CD8-positive, alpha-beta memory T cell (primary cell): ENCODE measurements around the gene ABCG4. TPM values are rescaled to one million over a fixed set of nuclear protein-coding genes. Genes with fewer than 3 reads are reported as not detected.
"Not testable (repeated sequence)": the region's sequence is repeated elsewhere in the genome, so short reads cannot be mapped to it uniquely, and the experiment has no call there.

Experiments used
- CTCF ChIA-PET: fragments of 350-600 bp; sonication (Branson Sonifier 250); formaldehyde crosslinking; loops from one replicate; lab custom pipeline; 2021; ENCODE audit warnings: antibody characterized with exemption; lab: Charles Lee
- POLR2A ChIA-PET: fragments of 350-600 bp; sonication (Branson Sonifier 250); formaldehyde crosslinking; loops from one replicate; lab custom pipeline; 2021; ENCODE audit warnings: antibody characterized with exemption; lab: Charles Lee
- DNase-seq, 5 donors: peaks; one replicate each; pipeline versions ENCODE4 v3.0.0 to v3.0.0-alpha.2; 2020 to 2022; ENCODE audit warnings: mixed read lengths in 1 of 5
- H3K27ac ChIP-seq: one replicate; pipeline ENCODE4 v1.7.0; 2013; ENCODE audit warnings: low read depth, mild to moderate bottlenecking, low read length, moderate library complexity
- H3K27me3 ChIP-seq: 2 replicates; pipeline ENCODE4 v1.7.0; 2013; ENCODE audit warnings: low read length, mild to moderate bottlenecking; ENCODE audit not compliant: insufficient read depth, poor library complexity, severe bottlenecking
- H3K36me3 ChIP-seq: 2 replicates; pipeline ENCODE4 v1.7.0; 2013; ENCODE audit warnings: mild to moderate bottlenecking, low read length, moderate library complexity; ENCODE audit not compliant: insufficient read depth
- H3K4me1 ChIP-seq: 2 replicates; pipeline ENCODE4 v1.7.0; 2013; ENCODE audit warnings: mild to moderate bottlenecking, low read length, moderate library complexity; ENCODE audit not compliant: insufficient read depth
- H3K4me3 ChIP-seq: 2 replicates; pipeline ENCODE4 v1.7.0; 2013; ENCODE audit warnings: mild to moderate bottlenecking, low read length
- H3K9me3 ChIP-seq: 2 replicates; pipeline ENCODE4 v1.7.0; 2013; ENCODE audit warnings: mild to moderate bottlenecking, low read length
- H3K27ac Mint-ChIP-seq, 8 donors: one replicate each; pipeline ENCODE4 v1.8.0; 2020 to 2021; ENCODE audit warnings: mixed read lengths in 8 of 8, mild to moderate bottlenecking in 6 of 8, inconsistent platforms in 3 of 8, moderate library complexity in 3 of 8
- H3K27me3 Mint-ChIP-seq, 2 donors: one replicate each; pipeline ENCODE4 v1.8.0; 2020 to 2021; ENCODE audit warnings: mixed read lengths in 2 of 2, mild to moderate bottlenecking in 1 of 2, moderate library complexity in 1 of 2
- H3K36me3 Mint-ChIP-seq, 3 donors: one replicate each; pipeline ENCODE4 v1.8.0; 2020 to 2021; ENCODE audit warnings: mixed read lengths in 3 of 3, inconsistent platforms in 1 of 3, mild to moderate bottlenecking in 1 of 3
- H3K4me1 Mint-ChIP-seq, 3 donors: one replicate each; pipeline ENCODE4 v1.8.0; 2020 to 2021; ENCODE audit warnings: mixed read lengths in 3 of 3, inconsistent platforms in 1 of 3, mild to moderate bottlenecking in 1 of 3
- H3K4me3 Mint-ChIP-seq, 7 donors: one replicate each; pipeline ENCODE4 v1.8.0; 2020 to 2021; ENCODE audit warnings: mixed read lengths in 7 of 7, mild to moderate bottlenecking in 6 of 7, moderate library complexity in 4 of 7, inconsistent platforms in 2 of 7
- H3K9me3 Mint-ChIP-seq, 5 donors: one replicate each; pipeline ENCODE4 v1.8.0; 2020 to 2022; ENCODE audit warnings: mixed read lengths in 5 of 5, mild to moderate bottlenecking in 3 of 5, moderate library complexity in 2 of 5, inconsistent platforms in 1 of 5
- polyA plus RNA-seq: library from polyadenylated mRNA; unstranded; fragments of 300-500 nt; fragmentation: Illumina TruSeq; gene quantifications from one replicate; pipeline ENCODE4 v1.2.3, GENCODE V29; 2021
- total RNA-seq, 2 experiments: library from RNA; stranded (reverse); gene quantifications; one replicate each; pipeline ENCODE4 v1.2.3, GENCODE V29; 2021

ABCG4 gene
- total and polyA plus RNA-seq, 3 experiments from 2014 or later = 0.11 to 0.18 TPM; not detected in 1

DNA sequence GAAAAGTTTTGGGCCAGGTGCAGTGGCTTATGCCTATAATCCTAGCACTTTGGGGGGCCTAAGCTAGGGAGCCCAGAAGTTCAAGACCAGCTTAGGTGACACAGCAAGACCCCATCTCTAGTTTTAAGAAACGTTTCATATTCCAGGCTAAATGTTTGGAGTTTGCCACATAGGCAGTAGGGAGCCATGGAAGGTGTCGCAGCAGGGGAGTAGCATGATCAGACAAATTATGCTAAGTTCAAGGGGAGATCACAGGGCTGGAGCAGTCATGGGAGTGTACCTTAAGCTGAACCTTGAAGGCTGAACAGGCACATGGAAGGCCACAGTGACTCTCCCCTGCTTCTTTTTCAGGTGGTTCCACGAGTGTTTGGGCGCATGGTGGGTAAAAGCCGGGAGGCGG is 30.5 kb downstream of the ABCG4 start:
- Mint-ChIP-seq H3K9me3 (no peaks in the 10 kb centered on the region), H3K27me3 (peaks cover 0 to 2% of the 10 kb centered on the region in 2 donors), H3K4me1 (peaks cover 0 to 3% (median 3%) of the 10 kb centered on the region in 3 donors), H3K36me3 (peaks cover 0 to 36% (median 2%) of the 10 kb centered on the region in 3 donors), H3K27ac (no peak overlapping the region), H3K4me3 (no peak overlapping the region)
- peaks cover 11% of the 10 kb centered on the region for H3K4me1 ChIP-seq
- H3K4me3 ChIP-seq = no peak overlapping the region
- ChIA-PET POLR2A (no interaction called here), CTCF (interaction anchor here (0.5 to 0.8 kb wide), 2 partner anchors 17 to 187 kb away, joined by 3 read pairs; no protein-coding TSS in a partner anchor)
- H3K27ac ChIP-seq = no peak overlapping the region
- no peak for DNase-seq
- H3K36me3 ChIP-seq = peaks cover 2% of the 10 kb centered on the region
- H3K9me3 ChIP-seq = no peaks in the 10 kb centered on the region
- no peaks in the 10 kb centered on the region for H3K27me3 ChIP-seq

GRCh38 chr11:119179983-119180382 is 31.1 kb downstream of the ABCG4 start:
- Mint-ChIP-seq H3K4me3 (no peak overlapping the region), H3K36me3 (peaks cover 0 to 31% (median 2%) of the 10 kb centered on the region in 3 donors), H3K4me1 (peaks cover 0 to 3% (median 3%) of the 10 kb centered on the region in 3 donors), H3K9me3 (no peaks in the 10 kb centered on the region), H3K27me3 (peaks cover 0 to 2% of the 10 kb centered on the region in 2 donors), H3K27ac (no peak overlapping the region)
- no peak overlapping the region for H3K4me3 ChIP-seq
- no peaks in the 10 kb centered on the region for H3K9me3 ChIP-seq
- no peak for DNase-seq
- no peaks in the 10 kb centered on the region for H3K36me3 ChIP-seq
- H3K27me3 ChIP-seq = no peaks in the 10 kb centered on the region
- peaks cover 11% of the 10 kb centered on the region for H3K4me1 ChIP-seq
- ChIA-PET CTCF (interaction anchor here (0.5 to 0.8 kb wide), 2 partner anchors 16 to 187 kb away, joined by 3 read pairs; no protein-coding TSS in a partner anchor), POLR2A (no interaction called here)
- H3K27ac ChIP-seq = no peak overlapping the region

DNA sequence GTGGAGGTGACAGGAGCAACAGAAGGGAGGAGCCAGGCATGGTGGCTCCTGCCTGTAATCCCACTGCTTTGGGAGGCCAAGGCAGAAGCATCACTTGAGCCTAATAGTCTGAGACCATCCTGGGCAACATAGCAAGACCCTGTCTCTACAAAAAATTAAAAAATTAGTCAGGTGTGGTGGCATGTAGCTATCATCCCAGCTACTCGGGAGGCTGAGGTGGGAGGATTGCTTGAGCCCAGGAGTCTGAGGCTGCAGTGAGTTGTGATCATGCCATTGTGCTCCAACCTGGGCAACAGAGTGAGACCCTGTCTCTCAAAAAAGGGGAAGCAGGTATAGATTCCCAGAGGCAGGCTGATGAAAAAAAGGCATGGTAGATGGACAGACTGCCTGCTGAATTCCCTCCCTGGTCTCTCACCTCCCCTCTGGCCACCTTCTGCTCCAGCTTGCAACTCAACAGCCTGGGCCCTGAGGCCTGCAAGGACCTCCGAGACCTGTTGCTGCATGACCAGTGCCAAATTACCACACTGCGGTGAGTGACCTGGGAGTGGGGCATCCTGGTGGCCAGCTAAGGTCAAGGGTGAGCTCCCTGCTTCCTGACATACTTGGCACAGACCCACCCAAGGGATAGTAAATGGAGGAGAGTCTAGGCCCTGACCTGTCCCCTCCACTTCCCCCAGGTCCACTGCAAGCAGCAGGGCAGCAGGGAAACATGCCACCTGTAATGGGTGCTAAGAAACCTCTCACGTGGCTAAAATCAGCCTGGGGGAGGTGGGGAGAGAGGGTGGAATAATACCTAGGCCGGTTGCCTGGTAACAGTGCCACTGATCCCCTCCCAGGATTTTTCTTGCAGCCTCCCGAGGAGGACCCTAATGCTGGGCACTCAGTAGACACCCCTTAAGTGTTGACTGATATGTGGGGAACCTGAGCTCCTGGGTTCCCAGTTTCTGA is 32.2 kb downstream of the ABCG4 start:
- ChIA-PET POLR2A (no interaction called here), CTCF (interaction anchor here (1.4 kb wide), 1 partner anchor 16 kb away, joined by 5 read pairs; no protein-coding TSS in a partner anchor)
- H3K4me1 ChIP-seq = peaks cover 11% of the 10 kb centered on the region
- no peaks in the 10 kb centered on the region for H3K36me3 ChIP-seq
- no peaks in the 10 kb centered on the region for H3K27me3 ChIP-seq
- peak overlapping the region in 1 of 8 donors; percentile 24 for H3K27ac Mint-ChIP-seq
- peaks cover 0 to 5% of the 10 kb centered on the region in 2 donors for H3K27me3 Mint-ChIP-seq
- DNase-seq = no peak
- no peak overlapping the region for H3K27ac ChIP-seq
- H3K4me1 Mint-ChIP-seq = peaks cover 0 to 3% (median 3%) of the 10 kb centered on the region in 3 donors
- H3K36me3 Mint-ChIP-seq = peaks cover 0 to 22% (median 2%) of the 10 kb centered on the region in 3 donors
- H3K4me3 Mint-ChIP-seq = no peak overlapping the region
- no peak overlapping the region for H3K4me3 ChIP-seq
- no peaks in the 10 kb centered on the region for H3K9me3 ChIP-seq
- no peaks in the 10 kb centered on the region for H3K9me3 Mint-ChIP-seq

- peaks cover 3 to 7% of the 10 kb centered on the region in 2 donors for H3K27me3 Mint-ChIP-seq
- H3K27me3 ChIP-seq = no peaks in the 10 kb centered on the region
- no peak overlapping the region for H3K4me3 Mint-ChIP-seq
- DNase-seq = no peak
- H3K27ac ChIP-seq = no peak overlapping the region
- no peaks in the 10 kb centered on the region for H3K36me3 ChIP-seq
- ChIA-PET POLR2A (no interaction called here), CTCF (interaction anchor here (1.4 kb wide), 1 partner anchor 15 kb away, joined by 5 read pairs; no protein-coding TSS in a partner anchor)
- no peak overlapping the region for H3K4me3 ChIP-seq
- H3K4me1 ChIP-seq = peaks cover 11% of the 10 kb centered on the region
- H3K4me1 Mint-ChIP-seq = peaks cover 0 to 3% (median 3%) of the 10 kb centered on the region in 3 donors
- H3K9me3 ChIP-seq = no peaks in the 10 kb centered on the region
- H3K27ac Mint-ChIP-seq = peak overlapping the region in 1 of 8 donors; percentile 80
- H3K9me3 Mint-ChIP-seq = no peaks in the 10 kb centered on the region
- peaks cover 0 to 21% (median 2%) of the 10 kb centered on the region in 3 donors for H3K36me3 Mint-ChIP-seq
Observed at GRCh38 chr11:119181677-119182412, 33.0 kb downstream of the ABCG4 start.

DNA sequence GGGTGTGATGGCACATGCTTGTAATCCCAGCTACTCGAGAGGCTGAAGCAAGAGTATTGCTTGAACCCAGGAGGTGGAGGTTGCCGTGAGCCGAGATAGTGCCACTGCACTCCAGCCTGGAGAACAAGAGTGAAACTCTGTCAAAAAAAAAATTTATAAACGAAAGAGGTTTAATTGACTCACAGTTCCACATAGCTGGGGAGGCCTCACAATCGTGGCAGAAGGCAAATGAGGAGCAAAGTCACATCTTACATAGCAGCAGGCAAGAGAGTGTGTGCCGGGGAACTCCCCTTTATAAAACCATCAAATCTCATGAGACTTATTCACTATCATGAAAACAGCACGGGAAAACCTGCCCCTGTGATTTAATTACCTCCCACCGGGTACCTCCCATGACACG is 35.5 kb downstream of the ABCG4 start:
- H3K4me3 ChIP-seq, H3K4me3 Mint-ChIP-seq, H3K27me3 Mint-ChIP-seq, H3K27me3 ChIP-seq, H3K27ac Mint-ChIP-seq, H3K9me3 ChIP-seq, H3K4me1 Mint-ChIP-seq, H3K36me3 ChIP-seq, DNase-seq, H3K27ac ChIP-seq, H3K9me3 Mint-ChIP-seq, POLR2A ChIA-PET, H3K4me1 ChIP-seq: not testable (repeated sequence)
- CTCF ChIA-PET = interaction anchor here (0.9 kb wide), 1 partner anchor 12 kb away, joined by 4 read pairs; no protein-coding TSS in a partner anchor
- peaks cover 0 to 14% (median 2%) of the 10 kb centered on the region in 3 donors for H3K36me3 Mint-ChIP-seq

- no peaks in the 10 kb centered on the region for H3K9me3 ChIP-seq
- no peak overlapping the region for H3K27ac ChIP-seq
- POLR2A ChIA-PET = interaction anchor here (0.7 kb wide), 1 partner anchor 169 kb away, joined by 4 read pairs; no protein-coding TSS in a partner anchor
- DNase-seq = no peak
- Mint-ChIP-seq H3K27ac (no peak overlapping the region), H3K36me3 (peaks cover 0 to 7% (median 2%) of the 10 kb centered on the region in 3 donors), H3K27me3 (peaks cover 5 to 7% of the 10 kb centered on the region in 2 donors), H3K4me1 (no peaks in the 10 kb centered on the region), H3K9me3 (no peaks in the 10 kb centered on the region), H3K4me3 (no peak overlapping the region)
- no peaks in the 10 kb centered on the region for H3K27me3 ChIP-seq
- H3K36me3 ChIP-seq = no peaks in the 10 kb centered on the region
- no peaks in the 10 kb centered on the region for H3K4me1 ChIP-seq
- CTCF ChIA-PET = no interaction called here
- no peak overlapping the region for H3K4me3 ChIP-seq
Observed at GRCh38 chr11:119185981-119186634, 37.3 kb downstream of the ABCG4 start.

DNA sequence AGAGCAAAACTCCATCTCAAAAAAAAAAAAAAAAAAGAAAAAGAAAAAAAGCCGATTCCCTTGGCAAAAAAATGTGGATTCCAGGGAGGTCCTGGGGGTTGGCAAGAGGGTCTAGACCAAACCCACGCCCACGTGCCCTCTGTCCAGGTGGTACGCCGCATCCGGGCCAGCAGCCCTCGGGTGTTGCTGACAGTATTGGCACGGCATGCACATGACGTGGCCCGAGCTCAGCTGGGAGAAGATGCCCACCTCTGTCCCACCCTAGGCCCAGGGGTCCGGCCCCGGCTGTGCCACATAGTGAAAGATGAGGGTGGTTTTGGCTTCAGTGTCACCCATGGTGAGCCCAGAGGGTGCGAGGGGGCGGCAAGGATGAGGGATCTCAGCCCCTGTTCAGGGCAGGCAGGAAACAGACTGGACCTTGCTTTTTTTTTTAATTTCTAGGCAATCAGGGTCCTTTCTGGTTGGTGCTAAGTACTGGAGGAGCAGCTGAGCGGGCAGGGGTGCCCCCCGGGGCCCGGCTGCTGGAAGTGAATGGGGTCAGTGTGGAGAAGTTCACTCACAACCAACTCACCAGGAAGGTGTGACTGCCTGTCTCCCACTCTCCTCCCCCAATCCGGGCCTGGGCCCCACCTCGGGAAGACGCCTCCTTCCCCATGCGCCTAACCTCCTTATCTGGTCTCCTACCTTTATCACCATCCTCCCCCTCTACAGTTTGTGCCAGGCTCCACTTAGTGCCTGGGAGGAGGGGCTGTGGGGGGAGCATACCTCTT is 38.5 kb downstream of the ABCG4 start:
- Histone ChIP-seq H3K4me3 (no peak overlapping the region), H3K36me3 (no peaks in the 10 kb centered on the region), H3K27me3 (no peaks in the 10 kb centered on the region), H3K4me1 (no peaks in the 10 kb centered on the region), H3K27ac (no peak overlapping the region), H3K9me3 (no peaks in the 10 kb centered on the region)
- no peak overlapping the region for H3K4me3 Mint-ChIP-seq
- POLR2A ChIA-PET = interaction anchor here (0.7 kb wide), 1 partner anchor 170 kb away, joined by 4 read pairs; no protein-coding TSS in a partner anchor
- no peak for DNase-seq
- H3K27me3 Mint-ChIP-seq = peaks cover 5 to 7% of the 10 kb centered on the region in 2 donors
- H3K27ac Mint-ChIP-seq = no peak overlapping the region
- no peaks in the 10 kb centered on the region for H3K4me1 Mint-ChIP-seq
- peaks cover 0 to 5% (median 2%) of the 10 kb centered on the region in 3 donors for H3K36me3 Mint-ChIP-seq
- no peaks in the 10 kb centered on the region for H3K9me3 Mint-ChIP-seq
- CTCF ChIA-PET = no interaction called here
